ENCODE results near the gene CLEC4D.
A peak's percentile ranks its signal among the peaks of the same experiment; 100 is the strongest.
"Not testable (repeated sequence)": the region's sequence is repeated elsewhere in the genome, so short reads cannot be mapped to it uniquely, and the experiment has no call there.

Gene CLEC4D

DNA sequence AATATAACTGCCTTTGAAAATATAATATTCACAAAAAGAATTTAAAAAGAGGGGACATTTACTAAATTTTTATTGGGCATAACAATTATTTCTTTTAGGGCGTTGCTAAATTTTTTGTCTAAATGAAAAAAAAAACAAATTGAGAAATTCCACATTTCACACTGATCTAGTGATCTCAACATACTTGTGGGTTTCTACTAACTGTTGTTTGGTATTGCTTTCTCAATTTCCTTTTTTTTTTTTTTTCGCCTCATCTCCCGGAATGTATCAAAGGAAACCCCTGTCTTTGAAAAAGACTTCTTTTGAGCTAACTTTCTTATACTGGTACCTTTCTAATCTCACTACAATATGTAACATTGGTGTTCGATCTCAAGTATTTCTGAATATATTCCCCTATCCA lies at the start of gene CLEC4D:
Gene CLEC4D, plus strand, starts transcription at position 248 of the 400 bp plus-strand sequence. CDS start 230 bp downstream, outside the sequence.
- ATAC-seq (no peak), DNase-seq (no peak)

DNA sequence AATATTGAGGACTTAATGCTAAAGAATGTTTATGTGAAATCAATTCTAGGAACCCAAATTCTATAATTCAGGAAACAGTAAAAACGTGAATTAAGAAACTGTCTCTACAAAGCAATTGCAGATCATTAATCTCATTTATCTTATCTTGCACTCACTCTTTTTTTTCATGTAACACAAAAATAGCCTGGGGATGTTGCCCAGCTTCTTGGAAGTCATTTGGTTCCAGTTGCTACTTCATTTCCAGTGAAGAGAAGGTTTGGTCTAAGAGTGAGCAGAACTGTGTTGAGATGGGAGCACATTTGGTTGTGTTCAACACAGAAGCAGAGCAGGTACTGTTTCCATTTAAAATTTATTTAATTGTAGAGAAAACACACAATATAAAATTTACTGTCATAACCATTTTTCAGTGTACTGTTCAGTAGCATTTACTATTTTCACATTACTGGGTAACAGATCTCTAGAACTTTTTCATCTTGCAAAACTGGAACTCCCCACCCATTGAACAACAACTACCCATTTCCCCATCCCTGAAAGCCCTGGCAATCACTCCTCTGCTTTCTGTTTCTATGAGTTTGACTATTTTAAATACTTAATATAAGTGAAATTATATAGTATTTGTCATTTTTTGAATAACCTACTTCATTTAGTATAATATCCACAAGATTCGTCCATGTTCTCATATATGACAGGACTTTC lies 47.9 kb upstream of the CLEC4D start:
- ATAC-seq (no peak), DNase-seq (no peak)

DNA sequence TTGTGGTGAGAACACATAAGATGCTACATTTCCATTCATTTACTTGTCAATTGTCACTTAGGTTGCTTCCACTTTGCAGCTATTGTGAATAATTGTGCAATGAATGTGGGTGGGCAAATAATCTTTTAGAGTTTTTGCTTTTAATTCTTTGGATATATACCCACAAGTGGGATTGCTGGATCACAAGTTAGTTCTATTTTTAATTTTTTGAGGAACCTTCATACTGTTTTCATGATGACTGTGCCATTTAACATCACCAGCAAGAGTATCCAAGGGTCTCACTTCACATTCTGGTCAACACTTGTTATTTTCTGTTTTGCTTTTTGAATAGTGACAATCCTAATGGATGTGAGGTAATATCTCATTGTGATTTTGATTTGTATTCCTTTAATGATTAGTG lies 47.1 kb upstream of the CLEC4D start:
- DNase-seq, result no peak
- ATAC-seq, result no peak

DNA sequence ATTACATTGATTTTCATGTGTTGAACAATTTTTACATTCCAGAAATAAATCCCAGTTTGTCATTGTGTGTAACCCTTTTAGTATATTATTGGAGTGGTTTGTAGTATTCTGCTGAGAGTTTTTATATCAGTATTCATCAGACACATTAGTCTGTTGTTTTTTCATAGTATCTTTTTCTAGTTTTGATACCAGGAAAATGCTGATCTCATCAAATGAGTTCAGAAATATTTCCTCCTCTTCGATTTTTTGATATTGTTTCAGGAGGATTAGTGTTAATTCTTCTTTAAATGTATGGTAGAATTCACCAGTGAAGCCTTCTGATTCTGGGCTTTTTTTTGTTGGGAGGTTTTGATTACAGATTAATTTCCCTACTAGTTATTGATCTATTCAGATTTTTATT lies 42.2 kb upstream of the CLEC4D start:
- ATAC-seq (no peak), DNase-seq (no peak)

DNA sequence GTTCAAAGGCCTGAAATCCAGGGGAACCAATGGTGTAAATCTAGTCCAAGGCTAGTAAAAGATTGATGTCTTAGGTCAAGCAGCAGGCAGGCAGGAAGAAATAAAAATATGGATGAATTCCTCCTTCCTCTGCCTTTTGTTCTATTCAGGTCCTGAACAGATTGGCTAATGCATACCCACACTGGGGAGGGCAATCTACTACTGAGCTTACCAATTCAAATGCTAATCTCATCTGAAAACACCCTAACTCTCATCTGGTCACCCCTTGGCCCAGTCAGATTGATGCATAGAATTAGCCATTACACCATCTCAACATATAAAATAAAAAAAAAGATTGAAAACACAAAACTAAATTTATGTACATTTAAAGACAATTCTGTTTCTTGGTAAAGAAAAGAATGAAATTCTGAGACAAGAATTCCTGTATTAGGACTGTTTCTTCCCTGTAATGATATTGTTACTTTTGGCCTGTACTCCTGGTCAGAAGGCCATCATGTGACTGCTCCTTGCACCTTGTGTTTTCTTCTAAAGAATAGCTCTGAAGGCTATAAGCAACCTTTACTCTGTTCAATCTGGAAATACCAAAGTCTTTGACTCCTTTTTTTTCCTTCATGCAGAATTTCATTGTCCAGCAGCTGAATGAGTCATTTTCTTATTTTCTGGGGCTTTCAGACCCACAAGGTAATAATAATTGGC lies 37.6 kb upstream of the CLEC4D start:
- DNase-seq, result no peak
- no peak for ATAC-seq

DNA sequence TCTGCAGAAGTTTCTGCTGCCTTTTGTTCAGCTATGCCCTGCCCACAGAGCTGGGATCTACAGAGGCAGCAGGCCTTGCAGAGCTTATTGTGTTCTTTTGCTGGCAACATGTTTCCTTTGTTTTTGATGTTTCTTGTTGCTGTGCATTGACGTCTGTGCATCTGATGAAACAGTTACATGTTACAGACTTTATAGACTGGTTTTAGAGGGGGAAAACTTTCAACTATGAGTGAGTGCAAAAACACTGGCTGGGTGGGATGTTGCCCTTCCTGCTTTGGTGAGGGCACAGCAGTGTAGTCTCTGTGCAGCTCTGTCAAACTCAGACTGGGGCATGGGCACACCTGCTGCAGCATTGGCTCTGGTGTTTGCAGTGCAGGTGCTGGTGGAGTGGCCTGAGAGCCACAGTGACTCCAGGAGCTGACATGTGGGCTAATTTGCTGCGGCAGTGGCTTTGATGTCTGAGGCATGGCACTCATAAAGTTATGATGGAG lies 30.7 kb upstream of the CLEC4D start:
- ATAC-seq, result no peak
- DNase-seq, result no peak

DNA sequence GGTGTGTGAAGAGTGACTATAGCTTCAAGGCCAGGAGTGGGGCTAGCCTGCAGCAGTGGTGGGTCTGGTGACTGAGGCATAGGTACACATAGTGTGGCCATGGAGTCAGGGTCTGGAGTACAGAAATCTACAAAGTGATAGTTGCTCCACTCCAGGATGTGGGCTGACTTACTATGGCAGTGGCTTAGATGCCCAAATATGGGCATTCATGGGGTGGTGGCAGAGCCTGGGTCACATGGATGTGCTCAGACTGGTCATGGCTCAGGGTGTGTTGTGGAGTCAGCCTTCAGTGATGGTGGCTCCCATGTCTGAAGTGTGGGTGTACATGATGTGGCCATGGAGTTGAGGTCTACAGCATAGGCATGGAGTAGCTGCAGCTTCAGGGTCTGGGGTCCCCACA lies 30.2 kb upstream of the CLEC4D start:
- ATAC-seq (no peak), DNase-seq (no peak)

DNA sequence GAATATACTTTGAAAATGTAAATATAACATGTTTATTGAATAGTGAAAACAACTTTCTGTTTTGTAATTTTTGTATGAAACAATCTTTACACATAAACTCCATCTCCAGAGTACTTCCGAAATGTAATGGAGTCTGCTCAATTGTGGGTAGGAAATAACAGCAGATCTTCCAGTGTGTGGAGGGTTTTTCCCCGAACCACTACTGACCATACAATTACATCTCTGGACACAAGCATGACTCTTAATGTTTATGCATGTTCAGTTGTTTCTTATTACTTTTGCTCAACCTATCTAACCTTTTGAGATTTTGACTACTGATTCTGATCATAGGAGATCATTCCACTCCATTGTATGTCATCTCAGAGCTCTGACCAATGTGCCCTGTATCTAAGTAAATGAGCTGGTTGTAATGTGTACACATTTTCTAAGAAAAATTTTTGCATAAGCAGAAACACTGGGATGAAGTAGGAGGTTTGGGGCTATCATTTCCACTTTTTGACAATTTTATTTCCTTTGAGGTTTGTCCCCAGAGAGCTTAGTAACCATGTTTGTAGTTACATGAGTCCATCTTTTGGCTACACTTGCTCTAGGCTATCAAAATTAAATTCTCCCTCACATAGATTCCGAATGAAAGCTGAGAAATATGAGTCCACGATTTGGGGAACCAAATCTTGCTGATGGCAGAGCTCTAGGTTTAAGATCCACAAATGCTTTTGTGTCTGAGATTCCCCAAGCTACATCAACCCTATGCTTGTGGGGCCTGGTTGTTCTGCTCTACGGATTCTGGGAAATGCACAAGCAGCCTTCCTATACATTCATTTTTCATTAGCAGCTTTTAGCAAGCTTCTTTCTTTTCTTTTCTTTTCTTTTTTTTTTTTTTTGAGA lies 21.4 kb upstream of the CLEC4D start:
- no peak for DNase-seq
- peak; percentile 10 for ATAC-seq

DNA sequence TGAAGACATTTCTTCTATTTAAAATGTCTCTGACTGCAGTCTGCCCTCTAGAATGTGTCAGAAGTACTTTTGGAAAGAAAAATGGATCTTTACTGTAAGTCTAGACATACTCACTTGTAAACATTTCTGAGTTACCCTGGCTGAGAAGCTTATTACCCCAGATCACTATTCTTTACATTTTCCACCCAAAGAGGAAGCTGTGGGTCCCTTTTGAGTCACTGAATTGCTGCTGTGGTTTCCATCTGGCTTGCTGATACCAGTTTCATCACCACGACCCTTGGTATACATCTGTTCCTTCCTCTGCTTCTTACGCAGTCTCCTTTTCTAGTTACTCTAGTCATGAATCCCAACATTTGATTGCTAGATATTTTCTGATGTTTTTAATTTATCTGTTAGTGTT lies 20.2 kb upstream of the CLEC4D start:
- ATAC-seq (peak; percentile 95), DNase-seq (peak; percentile 44)

DNA sequence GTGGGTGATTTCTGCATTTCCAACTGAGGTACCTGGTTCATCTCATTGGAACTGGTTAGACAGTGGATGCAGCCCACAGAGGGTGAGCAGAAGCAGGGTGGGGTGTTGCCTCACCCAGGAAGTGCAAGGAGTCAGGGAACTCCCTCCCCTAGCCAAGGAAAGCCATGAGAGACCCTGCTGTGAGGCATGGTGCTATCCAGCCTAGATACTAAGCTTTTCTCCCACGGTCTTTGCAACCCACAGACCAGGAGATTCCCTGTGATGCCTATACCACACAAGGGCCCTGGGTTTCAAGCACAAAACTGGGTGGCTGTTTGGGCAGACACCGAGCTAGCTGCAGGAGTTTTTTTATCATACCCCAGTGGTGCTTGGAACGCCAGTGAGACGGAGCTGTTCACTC lies 17.6 kb upstream of the CLEC4D start:
- ATAC-seq, DNase-seq: not testable (repeated sequence)

DNA sequence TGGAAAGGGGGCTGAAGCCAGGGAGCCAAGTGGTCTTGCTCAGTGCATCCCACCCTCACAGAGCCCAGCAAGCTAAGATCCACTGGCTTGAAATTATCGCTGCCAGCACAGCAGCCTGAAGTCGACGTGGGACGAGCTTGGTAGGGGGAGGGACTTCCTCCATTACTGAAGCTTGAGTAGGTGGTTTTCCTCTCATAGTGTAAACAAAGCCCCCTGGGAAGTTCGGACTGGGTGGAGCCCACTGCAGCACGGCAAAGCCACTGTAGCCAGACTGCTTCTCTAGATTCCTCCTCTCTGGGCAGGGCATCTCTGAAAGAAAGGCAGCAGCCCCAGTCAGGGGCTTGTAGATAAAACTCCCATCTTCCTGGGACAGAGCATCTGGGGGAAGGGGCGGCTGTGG lies 17.2 kb upstream of the CLEC4D start:
- not testable (repeated sequence) for DNase-seq, ATAC-seq

DNA sequence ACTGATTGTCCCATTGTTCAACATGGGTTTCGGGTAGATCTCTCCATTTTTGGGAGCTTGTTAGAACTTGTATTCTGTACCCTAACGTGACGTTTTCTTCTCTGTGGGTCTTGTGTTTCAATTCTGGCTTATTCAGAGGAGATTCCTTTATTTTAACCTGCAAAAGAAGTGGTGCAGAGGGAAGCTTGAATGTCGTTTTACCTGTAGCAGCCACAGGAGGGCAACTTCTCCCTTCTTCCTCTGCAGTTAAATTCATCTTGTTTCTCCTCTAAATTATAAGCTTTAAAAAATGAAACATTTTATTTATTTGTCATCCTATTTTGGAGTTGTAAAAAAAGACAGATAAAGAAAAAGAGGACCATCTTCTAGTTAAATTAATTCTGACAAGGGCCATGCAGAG lies 13.7 kb upstream of the CLEC4D start:
- ATAC-seq, result no peak

DNA sequence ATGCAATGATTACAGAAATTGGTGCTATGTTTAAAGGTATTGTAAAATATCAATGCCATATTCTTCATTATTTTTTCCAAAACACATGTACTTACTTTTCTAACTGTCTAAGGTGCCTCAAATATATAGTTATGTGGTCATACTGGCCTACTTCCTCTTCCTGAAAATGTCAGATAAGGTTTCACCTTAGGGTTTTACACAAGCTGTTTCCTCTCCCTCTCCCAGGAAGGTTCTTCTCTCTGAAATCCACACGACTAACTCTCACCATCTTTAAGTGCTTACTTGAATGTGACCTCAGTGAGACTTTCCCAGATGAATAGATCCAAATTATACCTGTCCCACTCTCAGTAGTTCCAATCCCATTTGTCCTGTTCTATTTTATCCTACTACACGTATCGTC lies 11.6 kb upstream of the CLEC4D start:
- no peak for ATAC-seq

More for the DNA sequence above, 13.7 kb upstream of the CLEC4D start:
- no peak for DNase-seq

DNA sequence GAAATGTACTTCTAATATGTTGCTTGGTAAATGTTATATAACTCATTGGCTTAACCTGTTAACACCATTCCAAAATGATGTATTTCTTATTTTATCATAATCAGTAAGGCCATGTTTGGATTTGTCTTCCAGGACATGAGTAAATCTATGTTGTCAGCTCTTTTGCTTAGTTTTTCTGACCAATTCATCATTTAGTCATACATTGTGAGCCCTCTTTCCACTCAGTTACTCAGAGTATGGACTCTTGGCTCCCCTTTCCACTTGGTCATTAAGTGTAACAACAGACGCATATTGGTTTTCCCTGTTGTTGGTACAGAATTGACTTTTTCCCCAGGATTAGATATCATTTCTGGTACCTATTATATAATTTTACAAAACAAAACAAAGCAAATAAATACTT lies 9.0 kb upstream of the CLEC4D start:
- ATAC-seq (no peak), DNase-seq (no peak)

More for the DNA sequence above, 11.6 kb upstream of the CLEC4D start:
- no peak for DNase-seq

DNA sequence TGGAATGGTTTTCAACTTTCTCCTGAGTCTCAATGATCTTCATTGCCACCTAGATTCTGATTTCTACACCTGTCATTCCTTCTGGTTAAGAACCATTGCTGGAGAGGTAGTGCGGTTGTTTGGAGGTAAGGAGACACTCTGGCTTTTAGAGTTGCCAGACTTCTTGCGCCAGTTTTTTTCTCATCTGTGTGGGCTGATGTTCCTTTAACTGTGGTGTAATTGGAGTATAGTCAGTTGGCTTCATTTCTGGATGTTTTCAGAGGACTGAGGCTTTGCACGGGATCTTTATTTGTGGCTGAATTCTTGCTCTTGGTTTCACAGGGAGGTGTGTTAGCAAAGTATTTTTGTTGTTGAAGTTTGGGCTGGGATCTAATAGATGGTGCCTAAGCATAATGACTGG lies 5.7 kb upstream of the CLEC4D start:
- DNase-seq (no peak), ATAC-seq (no peak)

DNA sequence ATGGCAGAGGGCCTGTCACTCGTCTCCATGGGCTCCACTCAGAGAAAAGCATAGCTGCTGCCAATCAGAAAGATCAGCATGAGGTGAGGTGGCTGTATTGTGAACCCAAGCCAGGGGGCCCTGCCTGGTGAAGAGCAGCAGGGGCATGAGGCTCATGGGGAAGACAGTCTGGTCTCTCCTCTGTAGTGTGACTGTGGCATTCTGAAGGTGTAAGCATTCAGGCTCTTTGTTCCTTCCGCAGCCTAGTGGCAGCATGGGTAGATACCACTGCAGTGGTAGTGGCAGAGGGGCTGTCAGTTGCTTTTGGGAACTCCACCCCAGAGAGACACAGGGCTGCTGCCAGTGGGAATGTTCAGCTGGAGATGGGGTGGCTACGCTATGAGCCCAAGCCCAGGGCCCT lies 5.1 kb upstream of the CLEC4D start:
- ATAC-seq (no peak), DNase-seq (no peak)

DNA sequence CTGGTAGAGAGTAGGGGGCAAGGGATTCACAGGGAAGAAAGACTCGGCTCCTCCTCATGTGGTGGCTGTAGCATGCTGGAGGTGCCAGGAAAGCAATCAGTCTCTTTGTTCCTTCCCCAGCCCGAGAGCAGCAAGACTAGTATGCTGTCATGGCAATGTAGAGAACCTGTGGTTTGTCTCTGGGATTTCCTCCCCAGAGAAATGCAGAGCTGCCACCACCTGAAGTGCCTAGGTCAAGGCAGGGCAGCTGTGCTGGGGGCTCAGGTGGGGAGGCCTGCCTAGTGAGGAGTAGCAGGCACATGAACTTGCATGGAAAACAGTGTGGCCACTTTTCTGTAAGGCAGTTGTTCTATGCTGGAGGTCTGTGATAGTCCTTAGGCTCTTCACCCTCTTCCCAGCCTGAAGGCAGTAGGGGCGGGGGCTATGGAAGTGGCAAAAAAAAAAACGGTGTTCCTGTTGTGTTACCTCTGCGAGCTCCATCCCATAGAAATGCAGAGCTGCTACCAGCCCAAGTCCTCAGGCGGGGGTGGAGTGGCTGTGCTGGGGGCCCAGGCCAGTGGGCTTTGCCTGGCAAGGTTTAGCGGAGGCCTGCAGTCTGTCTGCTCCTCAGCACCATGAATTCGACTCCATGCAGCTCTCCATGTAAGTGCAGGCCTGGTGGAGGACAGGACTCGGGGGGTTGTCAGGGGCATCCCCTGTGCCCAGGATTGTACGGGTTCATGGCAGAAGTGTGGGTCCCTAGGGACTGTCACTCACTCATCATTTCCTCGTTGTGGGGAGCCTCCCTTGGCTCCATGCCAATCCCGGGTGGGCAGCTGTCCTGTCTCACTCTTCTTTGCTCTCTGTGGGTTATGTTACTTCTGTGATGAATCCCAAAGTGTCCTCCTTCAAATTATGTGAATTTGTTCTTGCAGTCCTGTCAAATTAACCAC lies 4.1 kb upstream of the CLEC4D start:
- DNase-seq (no peak), ATAC-seq (no peak)

DNA sequence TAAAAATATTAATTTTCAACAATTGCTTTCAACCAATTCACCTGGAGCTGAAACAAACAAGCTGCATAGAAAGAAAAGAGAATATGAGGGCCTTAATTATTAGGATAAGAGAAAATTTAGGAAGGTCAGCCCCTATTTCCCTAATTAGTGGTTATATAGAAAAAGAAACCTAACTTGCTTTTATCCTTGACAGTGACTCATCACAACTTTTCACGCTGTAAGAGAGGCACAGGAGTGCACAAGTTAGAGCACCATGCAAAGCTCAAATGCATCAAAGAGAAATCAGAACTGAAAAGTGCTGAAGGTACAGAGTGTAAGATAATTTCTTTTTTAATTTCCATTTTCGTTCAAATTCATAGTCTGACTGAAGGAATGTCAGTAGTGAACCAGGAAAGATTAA lies 4.7 kb downstream of the CLEC4D start:
- DNase-seq, result no peak
- ATAC-seq, result no peak

DNA sequence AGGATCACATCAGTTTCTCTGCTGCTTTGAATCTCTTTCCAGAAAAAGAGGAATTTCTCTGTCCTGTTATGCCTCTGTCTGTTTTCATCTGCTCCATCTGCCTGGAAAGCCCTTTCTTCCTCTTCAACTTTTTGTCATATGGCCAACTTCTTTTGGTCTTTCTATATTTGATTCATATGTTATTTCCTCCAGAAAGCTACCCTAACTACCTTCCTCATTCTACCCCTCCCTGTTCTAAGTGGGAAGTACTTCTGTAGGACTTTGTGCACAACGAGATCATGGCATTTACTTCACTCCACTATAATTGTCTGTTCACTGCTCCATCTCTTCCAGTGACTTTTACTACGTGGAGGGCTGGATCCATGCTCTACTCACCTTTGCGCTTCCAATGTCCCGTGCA lies 5.9 kb downstream of the CLEC4D start:
- DNase-seq (no peak), ATAC-seq (no peak)

DNA sequence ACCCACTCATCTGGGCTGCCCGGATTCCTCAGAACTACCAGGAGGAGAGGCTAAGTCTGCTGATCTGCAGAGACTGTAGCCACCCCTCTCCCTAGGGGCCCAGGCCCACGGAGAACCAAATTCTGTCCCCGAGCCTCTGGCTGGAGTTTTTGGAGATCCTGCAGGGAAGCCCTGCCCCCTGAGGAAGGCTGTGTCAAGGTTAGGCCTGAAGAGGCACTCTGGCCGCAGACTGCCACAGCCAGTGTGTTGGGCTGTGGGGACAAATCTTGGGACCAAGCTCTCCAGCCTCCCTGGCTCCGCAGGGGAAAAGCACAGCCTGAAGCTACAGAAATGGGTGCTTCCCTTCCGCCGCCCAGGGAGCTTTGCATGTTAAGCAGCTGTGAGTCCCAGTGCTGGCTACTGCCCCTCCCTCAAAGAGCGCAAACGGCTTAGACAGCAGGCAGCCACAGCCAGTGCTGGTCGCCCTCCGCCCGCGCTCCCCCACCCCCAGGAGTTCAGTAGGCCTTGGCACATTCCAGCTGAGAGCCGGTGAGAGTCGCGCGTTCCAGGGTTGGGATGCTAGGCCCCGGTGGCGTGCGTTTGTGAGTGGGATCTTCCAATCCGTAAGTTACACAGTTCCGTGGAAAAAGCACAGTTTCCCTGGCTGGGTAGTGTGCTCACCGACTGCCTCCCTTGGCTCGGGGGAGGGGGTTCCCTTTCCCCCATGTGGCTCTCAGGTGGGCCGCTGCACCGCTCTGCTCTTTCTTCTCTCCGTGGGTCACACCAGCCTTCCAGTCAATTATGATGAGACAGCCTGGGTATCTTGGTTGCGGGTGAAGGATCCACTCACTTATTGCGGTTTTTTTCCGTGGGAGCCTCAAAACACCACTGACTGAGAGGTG lies 14.2 kb downstream of the CLEC4D start:
- DNase-seq (no peak), ATAC-seq (no peak)

DNA sequence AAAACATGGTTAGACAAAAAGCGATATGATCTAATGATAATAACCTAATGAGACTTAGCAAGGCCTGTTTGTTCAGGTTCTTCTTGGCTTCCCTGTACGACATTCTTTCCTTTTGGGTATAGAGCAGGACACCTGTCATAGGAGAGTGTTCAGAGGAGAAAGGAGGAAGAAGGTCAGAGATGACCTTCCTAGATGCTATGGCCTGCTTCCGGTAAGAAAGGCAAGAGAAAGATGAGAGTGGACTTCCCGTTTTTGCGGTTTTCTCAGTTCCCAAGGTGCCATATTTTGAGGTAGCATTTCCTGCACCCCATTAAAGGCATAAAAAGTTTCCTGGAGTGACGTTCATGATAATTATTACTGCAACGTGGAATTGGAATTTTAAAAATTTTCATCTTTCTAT lies 18.7 kb downstream of the CLEC4D start:
- ATAC-seq (no peak), DNase-seq (no peak)

All from stimulated activated naive CD8-positive, alpha-beta T cell treated with anti-CD3 and anti-CD28 coated beads, Interleukin-15, Interleukin-2, amounts not matched to agents 100 U/mL and 50 U/mL, for 24 hours (primary cell).